Right lobe of liver (tissue), 6 donors: ENCODE data around the gene DCST2. TPM values are rescaled to one million over a fixed set of nuclear protein-coding genes. Genes with fewer than 3 reads are reported as not detected.
A peak's percentile ranks its signal among the peaks of the same experiment; 100 is the strongest.

Source experiments
- ATAC-seq, 4 donors: fragments of 200-7000 bp; cut with Tn5 transposase; one replicate each; pipeline ENCODE4 v1.9.1; 2020; ENCODE audit warnings: mild to moderate bottlenecking in 4 of 4, moderate library complexity in 4 of 4
- DNase-seq, 3 donors: peaks; one replicate each; pipeline ENCODE4 v3.0.0-alpha.2; 2020
- H3K27ac ChIP-seq, 3 donors: fragments of 200-600 bp; one replicate each; pipeline ENCODE4 v1.8.0; 2022
- H3K27me3 ChIP-seq, 2 donors: fragments of 200-600 bp; one replicate each; pipeline ENCODE4 v1.8.0; 2022
- H3K36me3 ChIP-seq, 4 donors: fragments of 200-600 bp; sonication (generic) in 1 of 4; one replicate each; pipeline versions ENCODE4 v1.5.1 to v1.8.0; 2017 to 2022; ENCODE audit warnings: control low read depth in 1 of 4
- H3K4me1 ChIP-seq, 4 donors: fragments of 200-600 bp; sonication (generic) in 1 of 4; one replicate each; pipeline versions ENCODE4 v1.5.1 to v1.8.0; 2017 to 2022; ENCODE audit warnings: control low read depth in 1 of 4
- H3K4me3 ChIP-seq, 3 donors: fragments of 200-600 bp; one replicate each; pipeline ENCODE4 v1.8.0; 2022
- H3K9me3 ChIP-seq, 4 donors: fragments of 200-600 bp; sonication (generic) in 1 of 4; one replicate each; pipeline versions ENCODE4 v1.5.1 to v1.8.0; 2017 to 2022; ENCODE audit warnings: control low read depth in 1 of 4
- CTCF ChIP-seq, 4 donors: fragments of 200-600 bp in 3 of 4; fragments of 450-650 bp in 1 of 4; IDR thresholded peaks; one replicate each; pipeline versions ENCODE4 v1.5.1 to v1.8.0; 2016 to 2022; ENCODE audit warnings: antibody characterized with exemption in 4 of 4, mild to moderate bottlenecking in 2 of 4
- POLR2A ChIP-seq: fragments of 450-650 bp; IDR thresholded peaks from one replicate; pipeline ENCODE4 v1.6.1; 2017; ENCODE audit warnings: antibody characterized with exemption, mild to moderate bottlenecking
- WGBS: methylation state at CpG from one replicate; pipeline ENCODE4 v1.1.6; 2018; ENCODE audit warnings: low coverage, low lambda C conversion rate; ENCODE audit not compliant: insufficient coverage; ENCODE audit errors: missing lambda C conversion rate; 5-methylcytosine and 5-hydroxymethylcytosine counted together
- intact Hi-C, 2 donors: fragments of 100-400 bp; cut with DNase I; formaldehyde crosslinking; loops; one replicate each; pipeline versions ENCODE4 v1.11.2 to v1.14.1; 2022
- total RNA-seq, 6 experiments: library from RNA; depleted of rRNA in 2 of 6; stranded (reverse); fragments of >200 nt in 2 of 6; fragmentation: NEBNext Ultra II Directional in 3 of 6; extraction: Animal tissue kit (Norgen Biotek cat#: 25700) in 3 of 6; gene quantifications; one replicate each; pipeline versions ENCODE4 v1.1.0 to v1.2.4, GENCODE V29; 2016 to 2023
- donor health status: DM: no; HTN: yes; CAD: no.
- donor health status: DM: no; HTN: no; CAD: no.
- donor health status: DM: no; HTN: no; CAD: no.
- donor health status: DM: no; HTN: yes; CAD: no.
- donor health status: DM: no; HTN: yes; CAD: no.

The DCST2 gene
- total RNA-seq, 6 experiments from 2014 or later = 0.72 to 1.4 (median 0.81) TPM; not detected in 1

- no peaks in the 10 kb centered on the region for H3K36me3 ChIP-seq
- DNase-seq (peak; percentile 80 to 95 (median 93)), ATAC-seq (peak; percentile 19 to 38 (median 38))
- peak overlapping the region; percentile 84 to 93 (median 91) for H3K4me3 ChIP-seq
- intact Hi-C loops = no loop called here
- WGBS = 15% methylated on average over 2 of the region's 17 CpGs
- H3K27me3 ChIP-seq = no peaks in the 10 kb centered on the region
- H3K9me3 ChIP-seq = no peaks in the 10 kb centered on the region
- peak overlapping the region; percentile 81 to 95 (median 94) for H3K27ac ChIP-seq
- peaks cover 0 to 60% (median 26%) of the 10 kb centered on the region in 4 donors for H3K4me1 ChIP-seq
- TF ChIP-seq CTCF (IDR thresholded peaks at IDR 0.05) (no peak), POLR2A (peak; percentile 40)
Measured at GRCh38 chr1:155005076-155006011, 28.2 kb downstream of the DCST2 start.

- intact Hi-C loops = no loop called here
- no peak for ATAC-seq
- H3K4me1 ChIP-seq = peaks cover 0 to 59% (median 29%) of the 10 kb centered on the region in 4 donors
- TF ChIP-seq CTCF (IDR thresholded peaks at IDR 0.05) = no peak
- no peak for TF ChIP-seq POLR2A
- WGBS = 18% methylated on average over 5 of the region's 5 CpGs
- no peaks in the 10 kb centered on the region for H3K36me3 ChIP-seq
- H3K27me3 ChIP-seq = no peaks in the 10 kb centered on the region
- DNase-seq = peak in 2 of 3 donors; percentile 24 to 50
- peak overlapping the region; percentile 84 to 93 (median 91) for H3K4me3 ChIP-seq
- no peaks in the 10 kb centered on the region for H3K9me3 ChIP-seq
- H3K27ac ChIP-seq = peak overlapping the region; percentile 81 to 95 (median 94)
Measured at GRCh38 chr1:155004352-155005075, 29.1 kb downstream of the DCST2 start.

DNA sequence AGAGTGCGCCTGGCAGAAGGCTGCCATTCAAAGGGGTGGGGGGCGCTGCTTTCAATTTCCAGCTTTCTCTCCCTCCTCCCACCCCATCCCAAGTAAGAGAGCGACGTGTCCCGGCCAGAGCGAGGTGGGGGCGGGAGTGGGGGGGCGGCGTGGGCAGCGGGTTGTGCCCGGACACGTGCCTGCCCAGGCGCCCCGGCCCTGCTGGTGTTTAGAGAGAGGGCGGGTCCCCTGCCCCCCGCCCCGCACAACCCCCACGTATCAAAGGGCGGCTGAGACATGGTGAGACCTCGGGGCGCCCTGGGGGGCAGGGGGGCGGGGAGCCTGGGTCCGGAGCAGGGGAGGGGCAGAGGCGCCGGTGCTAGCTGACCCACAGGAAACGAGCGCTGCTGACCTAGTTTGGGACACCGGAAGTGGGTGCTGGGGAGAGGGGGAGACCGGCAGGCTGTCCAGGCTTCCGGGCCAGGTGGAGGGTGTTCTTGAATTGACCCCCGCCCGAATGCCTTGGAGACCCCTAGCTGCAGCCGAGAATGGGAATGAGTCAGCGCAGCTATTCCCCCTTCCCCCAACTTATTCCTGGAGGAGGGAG, 29.7 kb downstream of the DCST2 start:
- Histone ChIP-seq H3K9me3 (no peaks in the 10 kb centered on the region), H3K36me3 (no peaks in the 10 kb centered on the region), H3K27ac (peak overlapping the region; percentile 81 to 95 (median 94)), H3K4me3 (peak overlapping the region; percentile 84 to 93 (median 91)), H3K27me3 (no peaks in the 10 kb centered on the region), H3K4me1 (peaks cover 0 to 62% (median 28%) of the 10 kb centered on the region in 4 donors)
- peak; percentile 53 for TF ChIP-seq POLR2A
- no peak for TF ChIP-seq CTCF (IDR thresholded peaks at IDR 0.05)
- 1% methylated on average over 13 of the region's 34 CpGs for WGBS
- intact Hi-C loops = no loop called here
- peak; percentile 81 to 93 (median 87) for DNase-seq
- peak; percentile 3 to 34 (median 8) for ATAC-seq

DNA sequence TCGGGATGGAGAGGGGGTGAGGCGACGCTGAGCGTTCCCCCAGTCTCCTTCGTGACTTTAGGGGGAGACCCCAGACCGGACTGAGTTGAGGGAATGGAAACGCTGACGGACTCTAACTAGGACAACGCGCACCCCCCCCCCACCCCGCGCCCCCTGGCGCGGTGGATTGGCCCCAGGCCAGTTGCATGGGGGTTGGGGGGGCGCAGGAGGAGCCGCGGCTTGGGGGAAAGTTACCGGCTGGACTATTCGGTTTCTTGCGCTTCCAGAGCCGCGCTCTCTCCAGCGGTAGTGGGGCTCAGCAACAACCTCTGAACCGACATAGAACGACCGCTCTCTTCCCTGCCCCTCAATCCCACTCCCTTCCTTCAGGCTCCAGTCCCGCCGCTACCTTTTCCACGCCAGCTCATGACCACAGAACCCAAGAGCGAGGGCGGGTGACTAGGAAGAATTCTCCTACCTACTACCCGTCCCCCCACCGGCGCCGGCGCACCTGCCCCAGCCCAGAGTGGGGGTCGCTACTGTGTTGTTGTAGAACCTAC, 30.3 kb downstream of the DCST2 start:
- no peak for ATAC-seq

More for the DNA sequence above, 30.3 kb downstream of the DCST2 start:
- 0% methylated on average over 10 of the region's 37 CpGs for WGBS
- TF ChIP-seq CTCF (IDR thresholded peaks at IDR 0.05) (no peak), POLR2A (no peak)
- Histone ChIP-seq H3K27me3 (no peaks in the 10 kb centered on the region), H3K36me3 (no peaks in the 10 kb centered on the region), H3K4me3 (peak overlapping the region; percentile 84 to 93 (median 91)), H3K4me1 (peaks cover 0 to 58% (median 25%) of the 10 kb centered on the region in 4 donors), H3K9me3 (no peaks in the 10 kb centered on the region), H3K27ac (peak overlapping the region; percentile 81 to 95 (median 94))
- DNase-seq = peak in 2 of 3 donors; percentile 32 to 57
- intact Hi-C loops = no loop called here
